OCI-LY1 (cell line): Measurements from ENCODE around the gene ALOX5AP.

Experiments
- CTCF ChIP-seq: fragments of 200-600 bp; sonication (generic), shearing (Covaris generic); IDR thresholded peaks from 2 replicates; pipeline ENCODE4 v1.5.1; 2017; ENCODE audit warnings: mild to moderate bottlenecking, antibody characterized with exemption, low read length, moderate library complexity, mixed read lengths
- EZH2 ChIP-seq: fragments of 200-600 bp; sonication (generic), shearing (Covaris generic); IDR thresholded peaks from 2 replicates; pipeline ENCODE4 v1.8.0; 2017; ENCODE audit warnings: borderline replicate concordance, mixed run types, mild to moderate bottlenecking, antibody characterized with exemption, low read length, moderate library complexity, mixed read lengths

DNA sequence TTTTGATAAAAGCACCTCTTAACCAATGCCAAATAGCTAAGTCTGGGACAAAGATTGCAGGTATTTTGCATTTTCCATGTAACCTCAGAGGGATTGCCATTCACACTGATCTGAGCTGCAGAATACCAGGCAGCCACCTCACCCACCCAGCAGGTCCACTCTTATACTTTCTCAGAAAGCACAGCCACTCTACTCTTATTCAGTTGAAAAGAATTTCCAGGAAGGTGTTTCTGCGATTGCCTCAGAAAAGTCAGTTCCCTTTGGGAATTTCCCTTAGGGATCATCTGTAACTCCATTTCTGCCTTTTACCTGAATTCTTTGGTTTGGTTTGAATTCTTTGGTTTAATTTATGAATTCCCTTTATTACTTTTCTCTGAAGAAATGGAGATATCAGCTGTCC lies 904 bp upstream of the ALOX5AP start:
- TF ChIP-seq CTCF (no peak), EZH2 (no peak)
